GM20000 (cell line): ENCODE results near the gene CLDN1.

Experiments
- DNase-seq: peaks from one replicate; pipeline ENCODE4 v3.0.0; 2012; ENCODE audit warnings: low spot score
- TF ChIP-seq, protein P1 (sequence below): IDR thresholded peaks from 2 replicates; pipeline ENCODE4 v1.5.1; 2012; ENCODE audit warnings: mild to moderate bottlenecking, control low read depth; ENCODE audit errors: extremely low read depth, missing control alignments

Gene CLDN1

DNA sequence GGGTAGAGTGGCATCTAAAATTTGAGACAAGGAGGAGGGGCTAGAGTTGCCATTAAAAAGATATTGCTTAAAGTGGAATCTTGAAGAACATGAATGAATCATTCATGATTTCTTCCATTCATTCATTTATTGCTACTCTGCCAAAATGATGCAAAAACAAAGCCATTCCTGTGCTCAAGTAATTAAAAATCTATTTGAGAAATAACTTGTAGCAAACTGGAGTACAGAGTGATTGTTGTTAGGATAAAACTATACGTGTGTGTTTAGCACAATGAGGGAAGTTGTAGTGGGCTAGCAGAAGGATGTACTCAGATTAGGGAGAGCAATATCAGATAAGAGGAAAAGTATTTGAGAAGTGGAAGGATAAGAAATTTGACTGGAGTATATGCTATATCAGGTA is 11.7 kb upstream of the CLDN1 start:
- no peak for DNase-seq
- TF ChIP-seq, protein P1, sequence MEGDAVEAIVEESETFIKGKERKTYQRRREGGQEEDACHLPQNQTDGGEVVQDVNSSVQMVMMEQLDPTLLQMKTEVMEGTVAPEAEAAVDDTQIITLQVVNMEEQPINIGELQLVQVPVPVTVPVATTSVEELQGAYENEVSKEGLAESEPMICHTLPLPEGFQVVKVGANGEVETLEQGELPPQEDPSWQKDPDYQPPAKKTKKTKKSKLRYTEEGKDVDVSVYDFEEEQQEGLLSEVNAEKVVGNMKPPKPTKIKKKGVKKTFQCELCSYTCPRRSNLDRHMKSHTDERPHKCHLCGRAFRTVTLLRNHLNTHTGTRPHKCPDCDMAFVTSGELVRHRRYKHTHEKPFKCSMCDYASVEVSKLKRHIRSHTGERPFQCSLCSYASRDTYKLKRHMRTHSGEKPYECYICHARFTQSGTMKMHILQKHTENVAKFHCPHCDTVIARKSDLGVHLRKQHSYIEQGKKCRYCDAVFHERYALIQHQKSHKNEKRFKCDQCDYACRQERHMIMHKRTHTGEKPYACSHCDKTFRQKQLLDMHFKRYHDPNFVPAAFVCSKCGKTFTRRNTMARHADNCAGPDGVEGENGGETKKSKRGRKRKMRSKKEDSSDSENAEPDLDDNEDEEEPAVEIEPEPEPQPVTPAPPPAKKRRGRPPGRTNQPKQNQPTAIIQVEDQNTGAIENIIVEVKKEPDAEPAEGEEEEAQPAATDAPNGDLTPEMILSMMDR, result no peak

DNA sequence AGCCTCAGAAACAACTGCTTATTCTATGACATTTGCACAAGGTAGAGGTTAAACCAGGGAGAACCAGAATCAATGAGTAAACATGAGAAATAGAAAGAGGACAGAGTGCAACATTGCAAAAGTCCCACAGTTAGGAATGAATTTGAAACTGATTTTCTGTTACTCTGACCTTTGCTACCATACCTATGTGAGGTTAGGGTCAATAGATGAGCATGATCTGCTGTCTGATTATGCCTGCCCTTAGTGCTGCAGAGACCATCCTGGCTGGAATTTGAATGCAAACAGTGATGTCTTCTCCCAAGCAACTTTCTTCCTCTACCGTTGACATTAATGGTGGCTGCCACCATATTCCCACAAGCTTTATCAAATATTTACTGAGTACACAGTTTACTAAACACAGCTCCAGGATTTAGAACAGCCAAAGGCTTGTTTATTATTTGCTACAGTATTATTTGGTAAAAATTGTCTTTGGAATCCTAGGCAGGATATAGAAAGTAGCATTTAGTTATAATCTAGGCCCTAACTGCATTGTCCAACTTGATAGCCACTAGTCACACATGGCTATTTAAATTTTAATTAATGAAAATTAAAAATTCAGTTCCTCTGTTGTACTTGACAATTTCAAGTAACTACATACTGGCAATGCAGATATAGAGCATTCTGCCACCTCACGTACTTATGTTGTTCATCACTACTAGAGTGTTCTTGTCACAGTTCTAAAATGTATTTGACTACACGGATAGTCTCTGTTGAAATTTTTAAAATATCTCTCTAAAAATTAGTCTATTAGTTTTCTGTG is 8.9 kb upstream of the CLDN1 start:
- TF ChIP-seq, protein P1, result no peak
- DNase-seq, result no peak

DNA sequence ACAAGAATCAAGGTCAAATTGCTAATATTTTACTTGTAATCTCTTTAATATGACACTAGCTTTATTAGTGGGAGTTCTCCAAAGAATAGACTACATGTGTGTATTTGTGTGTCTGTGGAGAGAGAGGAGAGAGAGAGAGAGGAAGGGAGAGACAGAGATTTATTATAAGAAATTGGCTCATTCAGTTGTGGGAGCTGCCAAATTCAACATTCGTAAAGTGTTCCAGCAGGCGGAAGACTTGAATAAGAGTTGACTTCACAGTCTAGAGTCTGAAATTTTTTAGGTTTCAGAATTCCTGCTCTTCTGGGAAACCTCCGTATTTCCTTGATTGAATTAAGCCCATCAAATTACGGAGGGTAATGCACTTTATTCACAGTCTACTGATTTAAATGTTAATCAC is 4.7 kb upstream of the CLDN1 start:
- DNase-seq, result no peak
- TF ChIP-seq, protein P1, result no peak

DNA sequence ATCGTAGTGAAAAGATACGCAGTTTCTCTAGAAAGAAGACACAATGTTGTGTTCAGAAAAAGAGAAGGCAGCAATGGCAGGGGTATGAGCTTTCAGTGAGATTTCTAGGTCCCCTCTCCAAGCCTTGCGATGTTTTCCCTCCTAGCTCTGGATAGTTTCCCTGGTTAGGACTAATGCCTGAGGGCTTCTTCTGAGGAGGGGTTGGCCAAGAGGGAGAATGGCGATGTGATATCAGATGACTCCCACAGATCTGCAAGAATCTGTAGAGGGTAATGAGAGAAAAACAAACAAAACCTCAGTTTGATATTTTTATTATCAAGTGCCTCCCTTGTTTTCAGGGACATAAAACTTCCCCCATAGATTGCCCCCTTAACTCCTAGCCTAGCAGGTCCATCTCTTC is 4.1 kb upstream of the CLDN1 start:
- no peak for DNase-seq
- TF ChIP-seq, protein P1, result no peak

DNA sequence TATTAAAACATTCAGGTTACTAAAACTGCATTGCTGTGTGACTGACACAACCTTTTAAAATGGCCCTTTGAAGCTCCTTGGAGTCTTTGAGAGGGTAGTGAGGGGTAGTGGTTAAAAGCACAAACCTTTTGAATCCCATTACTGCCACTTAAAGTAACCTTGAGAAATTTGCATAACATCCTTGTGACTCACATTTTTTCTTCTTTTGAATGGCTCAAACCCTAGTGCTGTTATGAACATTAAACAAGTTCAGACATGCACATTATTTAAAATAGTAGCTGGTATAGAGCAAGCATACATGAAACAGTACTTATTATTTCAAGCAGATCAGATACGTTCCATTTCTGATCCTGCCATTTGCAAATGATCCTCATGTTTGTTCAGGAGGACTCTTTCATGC is 3.7 kb upstream of the CLDN1 start:
- DNase-seq, result no peak
- TF ChIP-seq, protein P1, result no peak

DNA sequence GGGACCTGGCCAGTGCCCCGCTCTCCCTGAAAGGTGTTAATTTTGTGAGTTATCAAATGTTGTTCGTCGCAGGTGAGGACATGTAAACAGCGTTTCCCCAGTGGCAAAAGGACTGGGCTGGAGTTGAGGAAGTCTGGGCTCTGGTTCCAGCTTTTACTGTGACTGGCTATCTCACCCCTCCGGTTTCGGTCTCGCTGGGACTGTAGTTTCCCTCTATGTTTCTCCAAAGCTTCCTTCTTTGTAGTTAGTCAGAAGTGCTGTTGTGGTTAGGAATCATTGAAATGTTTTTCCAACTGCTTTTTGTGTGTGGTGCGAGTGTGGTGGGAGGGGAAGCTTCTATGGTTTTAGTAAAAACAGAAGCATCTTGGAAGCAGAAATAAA is 990 bp upstream of the CLDN1 start:
- TF ChIP-seq, protein P1, result no peak
- DNase-seq, result no peak

DNA sequence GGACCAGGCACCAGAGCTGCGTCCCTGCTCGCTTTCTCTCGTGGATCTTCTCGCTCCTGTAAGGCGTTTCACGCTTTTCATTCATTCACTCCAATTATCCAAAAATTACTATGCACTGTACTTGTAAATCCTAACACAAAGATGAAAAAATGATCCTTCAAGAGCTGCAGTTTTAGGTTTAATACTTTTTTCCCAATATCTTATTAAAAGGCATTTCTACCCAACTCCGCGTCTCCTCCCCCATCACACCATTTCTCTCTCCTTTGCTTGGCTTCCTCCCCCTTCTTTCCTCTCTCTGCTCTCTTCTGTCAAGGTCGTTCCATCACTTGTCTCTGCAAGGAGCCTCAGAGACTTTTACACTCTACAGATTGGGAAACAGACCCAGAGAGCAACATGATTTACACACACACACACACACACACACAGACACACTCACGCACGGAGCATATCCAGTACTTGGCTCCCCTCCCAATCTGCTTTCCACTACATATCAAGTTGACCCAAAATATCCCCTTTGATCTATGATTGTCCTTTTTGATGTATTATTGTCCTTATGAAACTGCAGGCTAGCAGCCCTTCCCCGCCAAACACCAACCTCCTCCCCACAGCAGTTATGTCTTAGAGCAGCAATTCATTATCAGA is 479 bp upstream of the CLDN1 start:
- DNase-seq, result no peak
- TF ChIP-seq, protein P1, result no peak
